Activated CD4-positive, alpha-beta T cell treated with anti-CD3 and anti-CD28 coated beads for 1 hour (primary cell): ENCODE measurements around the gene CEP95.

ENCODE experiments used
- DNase-seq: peaks from one replicate; pipeline ENCODE4 v3.0.0-alpha.2; 2020

The CEP95 gene

GRCh38 chr17:64496348-64496785 is 10.4 kb upstream of the CEP95 start:
- DNase-seq: no peak

DNA sequence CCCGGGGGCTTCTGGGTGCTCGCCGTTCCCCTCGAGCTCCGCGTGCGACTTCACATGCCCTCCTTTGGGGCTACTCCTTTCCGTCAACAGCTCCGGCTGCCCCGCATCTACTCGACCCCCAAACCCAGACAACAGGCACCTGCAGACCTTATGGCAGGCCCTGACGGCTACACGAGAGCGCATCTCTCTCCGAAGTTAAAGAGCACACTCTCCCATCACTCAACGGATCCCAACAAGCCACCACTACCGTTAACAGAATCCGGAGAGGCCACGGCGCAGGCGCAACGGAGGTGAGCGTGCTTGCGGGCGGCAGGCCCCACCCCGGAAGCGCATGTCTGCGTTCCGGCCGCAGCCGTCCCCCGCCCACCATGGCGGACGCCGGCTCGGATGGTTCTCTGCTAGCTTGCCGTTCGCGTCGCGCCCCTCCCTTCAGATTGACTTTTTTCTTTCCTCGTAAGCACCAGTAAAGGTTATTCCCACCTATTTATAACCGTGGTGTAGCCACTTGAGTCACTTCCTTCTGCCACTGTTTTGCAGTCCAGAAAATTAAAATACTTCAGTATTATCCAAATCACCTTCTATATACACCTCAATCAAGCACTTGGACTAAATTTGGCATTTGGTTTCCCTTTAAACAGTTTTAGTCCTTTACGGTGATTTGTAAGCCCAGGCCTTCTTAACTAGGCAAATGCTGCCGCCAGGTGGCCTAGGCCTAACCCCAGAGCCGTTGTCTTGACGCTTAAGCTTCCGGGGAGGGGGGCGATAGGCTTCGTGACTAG is 9.8 kb upstream of the CEP95 start, which contains the start of gene POLG2:
POLG2 (minus strand) TSS at position 269 of the 779 bp plus-strand sequence; CDS start at position 183, 86 bp downstream.
- peak; percentile 94 for DNase-seq

GRCh38 chr17:64497565-64498035 is 9.2 kb upstream of the CEP95 start:
- no peak for DNase-seq

DNA sequence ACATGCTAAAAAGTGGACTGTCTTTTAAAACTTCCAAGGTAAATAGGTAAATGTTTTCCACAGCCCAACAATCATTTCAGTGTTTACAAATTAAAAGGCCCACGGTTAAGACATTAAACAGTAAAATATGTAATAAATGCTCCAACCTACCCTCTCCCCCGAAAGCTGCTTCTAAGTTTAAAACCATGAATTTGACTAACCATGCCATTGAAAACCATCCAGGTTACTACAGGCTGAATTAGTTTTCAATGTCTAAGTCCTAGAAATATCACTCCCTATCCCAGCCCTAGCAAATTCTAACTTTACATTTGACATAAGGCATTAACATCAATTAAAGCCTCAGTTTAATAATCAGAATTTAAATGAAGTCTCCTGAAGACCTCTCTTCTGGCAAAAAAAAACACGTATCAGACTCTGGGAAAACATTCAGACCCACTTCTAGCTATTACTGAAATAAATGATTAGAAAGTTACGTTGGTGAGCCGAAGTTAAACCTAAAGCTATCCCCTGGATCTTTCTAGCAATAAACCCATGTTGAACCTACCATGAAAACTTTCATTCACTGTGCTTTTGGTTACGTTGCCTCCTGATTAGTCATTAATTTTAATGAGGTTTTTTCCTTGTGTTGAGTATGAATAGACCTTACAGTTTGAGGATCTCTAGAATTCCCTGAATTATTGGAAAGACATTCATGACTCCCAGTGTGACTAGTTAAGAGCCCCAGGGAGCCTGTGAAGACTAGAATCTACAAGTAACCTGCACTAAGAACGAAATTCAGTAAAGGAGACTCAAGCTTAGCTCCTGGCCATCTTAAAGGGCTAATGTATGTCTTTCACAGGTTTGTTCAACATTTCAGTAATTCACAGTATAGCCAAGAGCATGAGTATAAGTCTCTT is 8.2 kb upstream of the CEP95 start:
- DNase-seq: no peak

GRCh38 chr17:64499805-64500486 is 6.8 kb upstream of the CEP95 start:
- no peak for DNase-seq

- no peak for DNase-seq
Observed at GRCh38 chr17:64500487-64500859, 6.3 kb upstream of the CEP95 start.

- no peak for DNase-seq
Observed at GRCh38 chr17:64500862-64501765, 5.7 kb upstream of the CEP95 start.

DNA sequence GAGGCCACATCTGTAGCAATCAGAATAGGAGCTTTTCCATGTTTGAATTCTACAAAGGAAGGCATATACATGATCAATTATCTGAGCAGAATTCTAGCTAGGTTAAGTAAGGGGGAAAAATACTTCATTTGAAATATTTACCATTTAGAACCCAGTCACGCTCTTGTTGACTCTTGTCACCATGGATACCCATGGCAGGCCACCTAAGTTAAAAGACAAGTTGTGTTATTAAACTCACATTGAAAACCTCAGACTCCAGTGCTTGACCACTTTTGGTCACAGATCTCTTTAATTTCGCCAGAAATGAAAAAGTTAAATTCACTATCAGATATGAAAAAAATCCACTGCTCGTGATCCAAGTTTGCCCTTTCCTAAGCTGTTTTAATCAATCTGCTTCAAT is 4.8 kb upstream of the CEP95 start:
- no peak for DNase-seq

- no peak for DNase-seq
Observed at GRCh38 chr17:64502809-64503208, 4.0 kb upstream of the CEP95 start.

GRCh38 chr17:64503341-64503740 is 3.4 kb upstream of the CEP95 start:
- no peak for DNase-seq

DNA sequence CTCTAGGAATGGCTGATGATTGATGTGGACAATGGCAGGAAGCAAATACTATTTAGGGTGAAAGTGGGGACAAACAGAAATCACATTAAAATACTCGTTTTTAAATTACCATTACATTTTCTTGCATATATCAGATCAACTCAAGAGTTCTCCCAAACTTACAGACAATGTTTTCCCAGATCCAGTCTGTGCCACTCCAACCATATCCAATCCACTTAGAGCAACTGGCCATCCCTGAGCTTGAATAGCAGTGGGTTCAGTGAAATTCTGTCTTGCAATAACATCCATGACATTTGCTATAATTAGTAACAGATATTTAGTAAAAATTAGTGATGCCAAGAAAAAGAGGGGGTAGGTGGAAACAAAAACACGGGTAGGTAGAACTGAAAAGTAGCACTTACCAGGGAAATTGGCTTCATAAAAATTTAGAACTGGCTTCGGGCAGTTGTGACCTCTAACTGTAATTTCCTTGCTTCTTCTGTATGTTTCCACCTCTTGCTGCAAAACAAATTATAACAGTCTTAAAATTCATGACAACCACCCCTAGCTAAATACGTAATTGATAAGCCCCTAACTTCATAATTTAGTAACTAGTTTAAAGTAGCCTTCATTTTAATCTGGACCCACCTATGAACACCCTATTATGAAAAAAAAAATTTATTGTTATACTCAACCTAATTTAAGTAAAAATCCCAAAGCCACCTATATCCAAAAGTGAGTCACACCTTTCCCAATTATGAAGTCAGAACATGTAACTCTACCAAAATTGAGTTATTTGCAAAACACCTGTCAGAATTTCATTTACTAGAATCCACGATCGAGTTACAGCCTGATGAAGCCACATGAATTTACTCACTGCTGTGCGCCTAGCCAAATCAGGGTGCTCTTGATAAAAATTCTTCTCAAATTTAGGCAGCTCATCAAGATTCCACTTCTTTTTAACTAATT is 2.7 kb upstream of the CEP95 start:
- DNase-seq: no peak

DNA sequence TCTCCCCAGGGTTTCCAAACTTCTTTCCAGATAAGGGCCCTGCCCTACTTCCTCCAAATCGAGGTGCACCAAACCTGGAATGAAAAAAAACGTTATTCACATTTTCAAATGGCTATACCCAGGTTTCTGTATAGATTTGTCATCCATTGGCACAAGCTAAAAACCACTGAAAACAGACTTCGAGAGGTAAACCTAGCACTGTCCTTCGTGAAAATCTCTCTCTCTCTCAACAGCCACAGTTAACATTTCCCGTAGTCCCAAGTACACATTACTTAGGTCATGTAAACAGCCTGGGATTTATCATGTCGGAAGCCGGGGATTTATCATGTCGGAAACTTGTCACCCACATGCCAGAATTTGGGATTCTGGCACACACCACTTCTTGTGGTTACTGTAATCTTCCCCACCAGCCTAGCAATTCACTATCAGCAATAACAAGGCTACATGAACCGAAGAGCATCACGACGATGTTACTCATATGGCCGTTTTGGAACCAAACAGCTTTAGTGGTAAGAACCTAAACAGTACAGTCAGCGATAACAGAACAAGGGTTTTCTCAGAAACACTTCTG is 1.9 kb upstream of the CEP95 start:
- no peak for DNase-seq

DNA sequence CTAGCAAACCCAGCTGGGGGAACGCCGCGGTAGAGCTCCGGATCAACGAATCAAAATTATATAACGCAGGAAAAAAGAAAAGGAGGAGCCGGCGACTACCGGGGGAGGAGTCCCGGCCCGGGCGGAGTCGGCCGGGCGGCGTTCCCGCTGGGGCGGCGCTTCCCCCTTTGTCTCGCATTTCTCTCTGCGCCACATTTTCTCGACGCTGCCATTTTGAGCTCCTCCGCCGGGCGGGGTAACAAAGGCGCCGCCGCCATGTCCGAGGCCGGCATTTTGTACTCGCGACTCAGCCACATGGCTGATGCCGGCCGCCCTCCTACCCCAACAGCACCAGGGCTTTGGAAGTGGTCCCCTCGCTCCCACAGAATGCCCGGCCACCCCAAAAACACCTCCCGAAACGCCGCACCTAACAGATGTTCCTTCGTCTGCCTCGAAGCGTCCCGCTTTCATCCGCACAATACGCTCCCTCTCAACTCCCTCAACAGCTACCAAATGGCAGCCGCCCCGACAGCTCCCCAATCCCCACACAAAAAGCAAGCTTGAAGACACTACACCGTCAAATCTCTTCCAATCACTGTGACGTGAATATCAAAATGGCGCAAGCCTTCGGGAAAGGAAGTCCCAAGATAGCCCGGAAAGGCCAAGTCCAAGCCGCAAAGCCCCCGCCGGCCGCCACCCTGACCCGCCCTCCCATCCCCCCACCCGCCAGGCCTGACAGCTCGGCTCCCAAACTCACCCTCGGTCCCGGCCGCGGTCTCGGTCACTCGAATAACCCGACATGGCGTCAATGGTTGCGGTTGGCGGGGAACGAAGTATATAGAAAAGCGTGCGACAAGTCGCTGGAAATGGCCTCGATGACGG is 1.2 kb upstream of the CEP95 start:
- DNase-seq: peak; percentile 81

DNA sequence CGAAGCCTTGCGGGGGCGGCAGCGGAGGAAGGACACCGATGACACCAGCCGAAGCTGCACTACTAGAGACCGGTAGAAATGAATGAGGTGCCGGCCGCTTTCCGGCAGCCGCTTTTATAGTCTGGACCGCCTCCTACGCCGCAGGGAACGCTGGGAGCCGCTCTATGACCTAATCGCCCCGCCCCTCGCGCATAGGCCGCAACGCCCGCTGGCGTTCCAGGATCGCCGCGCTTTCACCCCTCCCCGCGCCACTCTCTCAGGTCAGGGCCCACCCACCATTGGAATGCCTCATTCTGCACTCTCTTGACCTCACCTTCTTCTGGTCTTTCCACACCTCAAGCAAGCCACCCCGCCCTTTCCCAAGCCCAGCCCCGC is 589 bp upstream of the CEP95 start, which contains the start of gene DDX5:
DDX5 (minus strand) TSS at position 89 of the 375 bp plus-strand sequence. CDS start 170 bp downstream, outside the sequence.
- peak; percentile 97 for DNase-seq

GRCh38 chr17:64507413-64507782 is 621 bp downstream of the CEP95 start:
- no peak for DNase-seq

DNA sequence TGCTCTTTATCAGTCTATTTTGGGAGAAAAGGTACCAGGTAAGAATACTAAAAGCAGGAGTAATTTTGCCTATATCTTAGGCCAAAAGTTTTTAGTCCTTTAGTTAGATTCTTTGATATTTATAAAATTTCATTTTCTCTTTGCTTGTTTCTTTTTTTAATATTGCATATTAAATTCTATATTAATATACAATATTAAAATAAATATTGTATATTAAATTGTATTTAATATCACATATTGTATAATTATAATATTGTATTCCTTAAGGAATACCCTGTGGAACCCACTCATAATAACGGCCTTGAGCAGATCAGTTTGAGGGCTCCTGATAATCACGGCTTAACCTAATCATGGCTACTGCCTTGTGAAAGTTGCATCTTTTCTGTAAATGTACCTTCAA is 1.9 kb downstream of the CEP95 start:
- no peak for DNase-seq

- no peak for DNase-seq
Observed at GRCh38 chr17:64509179-64509578, 2.4 kb downstream of the CEP95 start.

- DNase-seq: no peak
Observed at GRCh38 chr17:64515419-64515818, 8.6 kb downstream of the CEP95 start.

GRCh38 chr17:64515829-64516228 is 9.1 kb downstream of the CEP95 start:
- DNase-seq: no peak

- DNase-seq: no peak
Observed at GRCh38 chr17:64519601-64520000, 12.8 kb downstream of the CEP95 start.
